Stimulated activated CD8-positive, alpha-beta memory T cell treated with anti-CD3 and anti-CD28 coated beads, Interleukin-4, amount 100 ng/mL, for 1 hour (primary cell): ENCODE data around the gene DIPK1C.

Experiments
- DNase-seq, 2 donors: peaks; one replicate each; pipeline ENCODE4 v3.0.0-alpha.2; 2020; ENCODE audit warnings: low read depth in 2 of 2, low spot score in 1 of 2

DIPK1C gene

GRCh38 chr18:74486119-74486849, 29.2 kb upstream of the DIPK1C start:
- no peak for DNase-seq

GRCh38 chr18:74482697-74483096, 25.6 kb upstream of the DIPK1C start:
- DNase-seq = no peak

- DNase-seq = no peak
Observed at GRCh38 chr18:74480149-74480651, 23.1 kb upstream of the DIPK1C start.

- no peak for DNase-seq
Observed at GRCh38 chr18:74479486-74480148, 22.5 kb upstream of the DIPK1C start.

- DNase-seq = no peak
Observed at GRCh38 chr18:74478880-74479279, 21.8 kb upstream of the DIPK1C start.

- no peak for DNase-seq
Observed at GRCh38 chr18:74478316-74478715, 21.2 kb upstream of the DIPK1C start.

- DNase-seq = no peak
Observed at GRCh38 chr18:74477771-74478170, 20.7 kb upstream of the DIPK1C start.

GRCh38 chr18:74476140-74476539, 19.0 kb upstream of the DIPK1C start:
- no peak for DNase-seq

GRCh38 chr18:74473976-74474640, 17.0 kb upstream of the DIPK1C start:
- DNase-seq = no peak

- DNase-seq = no peak
Observed at GRCh38 chr18:74472312-74472711, 15.2 kb upstream of the DIPK1C start.

- no peak for DNase-seq
Observed at GRCh38 chr18:74468547-74469061, 11.5 kb upstream of the DIPK1C start.

- DNase-seq = no peak
Observed at GRCh38 chr18:74465775-74466174, 8.7 kb upstream of the DIPK1C start.

- no peak for DNase-seq
Observed at GRCh38 chr18:74463983-74464382, 6.9 kb upstream of the DIPK1C start.

- DNase-seq = no peak
Observed at GRCh38 chr18:74463254-74463653, 6.1 kb upstream of the DIPK1C start.

GRCh38 chr18:74460825-74461224, 3.7 kb upstream of the DIPK1C start:
- no peak for DNase-seq

- no peak for DNase-seq
Observed at GRCh38 chr18:74459889-74460288, 2.8 kb upstream of the DIPK1C start.

GRCh38 chr18:74457725-74458421, 765 bp upstream of the DIPK1C start:
- DNase-seq = no peak

- no peak for DNase-seq
Observed at GRCh38 chr18:74456349-74457042, 612 bp downstream of the DIPK1C start.

- no peak for DNase-seq
Observed at GRCh38 chr18:74456017-74456348, 1.1 kb downstream of the DIPK1C start.

- no peak for DNase-seq
Observed at GRCh38 chr18:74455386-74455785, 1.7 kb downstream of the DIPK1C start.

- no peak for DNase-seq
Observed at GRCh38 chr18:74454279-74454751, 2.8 kb downstream of the DIPK1C start.
